Embryonic facial prominence (tissue), 1 donor: Measurements from ENCODE around the gene KIF20A.
"Not testable (repeated sequence)": the region's sequence is repeated elsewhere in the genome, so short reads cannot be mapped to it uniquely, and the experiment has no call there.

Experiments used
- DNase-seq: peaks from one replicate; pipeline ENCODE4 v3.0.0-alpha.2; 2016; ENCODE audit errors: extremely low spot score

Gene KIF20A

DNA sequence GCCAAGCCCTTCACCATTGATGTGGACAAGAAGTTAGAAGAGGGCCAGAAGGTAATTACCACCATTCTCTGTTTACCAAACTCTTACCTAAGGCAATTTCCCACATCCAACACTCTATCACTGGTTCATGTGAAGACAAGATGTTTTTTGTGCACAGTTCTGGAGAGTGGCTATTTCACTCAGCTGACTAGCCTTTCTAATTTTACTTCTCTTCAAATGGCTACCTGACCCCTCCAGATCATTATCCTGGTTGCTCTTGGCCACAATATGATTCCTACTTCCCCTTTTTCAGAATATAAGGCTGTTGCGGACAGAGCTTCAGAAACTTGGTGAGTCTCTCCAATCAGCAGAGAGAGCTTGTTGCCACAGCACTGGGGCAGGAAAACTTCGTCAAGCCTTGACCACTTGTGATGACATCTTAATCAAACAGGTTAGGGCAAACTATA, 7.1 kb downstream of the KIF20A start:
- no peak for DNase-seq

DNA sequence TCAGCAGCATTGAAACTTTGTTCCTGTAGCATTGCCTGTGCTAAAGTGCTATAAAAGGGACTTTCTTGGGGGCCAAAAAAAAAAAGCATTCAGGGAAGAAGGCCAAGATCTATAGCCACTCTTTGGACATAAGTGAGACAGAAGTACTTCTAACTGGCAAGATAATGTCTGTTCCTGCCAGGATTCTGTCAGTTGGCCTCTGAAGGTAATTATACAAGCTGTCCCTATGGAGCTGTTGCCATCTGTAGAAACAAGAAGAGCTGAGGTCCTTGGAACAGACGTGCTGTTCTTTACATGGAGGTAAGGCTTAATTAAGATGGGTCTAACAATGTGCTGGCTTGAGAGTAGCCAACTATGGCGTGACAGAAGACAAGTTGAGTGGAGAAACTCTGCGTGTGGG, 9.7 kb downstream of the KIF20A start:
- DNase-seq, result no peak

DNA sequence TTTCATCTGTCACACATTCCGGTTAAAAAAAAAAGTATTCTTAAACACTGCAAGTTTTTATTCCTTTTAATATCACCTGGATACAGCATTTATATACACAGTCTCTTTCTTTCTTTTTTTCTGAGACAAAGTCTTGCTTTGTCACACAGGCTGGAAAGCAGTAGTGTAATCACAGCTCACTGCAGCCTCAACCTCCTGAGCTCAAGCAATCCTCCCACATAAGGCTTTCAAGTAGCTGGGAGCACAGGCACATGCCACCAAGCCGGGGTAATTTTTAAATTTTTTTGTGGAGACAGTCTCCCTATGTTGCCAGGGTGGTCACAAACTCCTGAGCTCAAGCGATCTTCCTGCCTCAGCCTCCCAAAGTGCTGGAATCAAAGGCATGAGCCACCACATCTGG, 13.9 kb downstream of the KIF20A start:
- DNase-seq, result no peak

DNA sequence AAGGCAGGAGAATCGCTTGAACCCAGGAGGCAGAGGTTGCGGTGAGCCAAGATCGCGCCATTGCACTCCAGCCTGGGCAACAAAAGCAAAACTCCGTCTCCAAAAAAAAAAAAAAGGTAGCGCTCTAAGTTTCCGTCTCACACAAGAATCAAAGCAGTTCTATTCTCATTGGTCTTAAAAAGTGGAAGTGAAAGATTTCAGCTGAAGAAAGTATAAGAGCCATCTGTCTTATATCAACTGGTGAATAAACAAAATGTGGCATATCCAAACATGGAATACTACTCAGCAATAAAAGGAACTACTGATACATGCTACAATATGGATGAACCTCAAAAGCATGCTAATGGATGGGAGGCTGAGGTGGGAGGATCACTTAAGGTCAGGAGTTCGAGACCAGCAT, 14.9 kb downstream of the KIF20A start:
- not testable (repeated sequence) for DNase-seq

DNA sequence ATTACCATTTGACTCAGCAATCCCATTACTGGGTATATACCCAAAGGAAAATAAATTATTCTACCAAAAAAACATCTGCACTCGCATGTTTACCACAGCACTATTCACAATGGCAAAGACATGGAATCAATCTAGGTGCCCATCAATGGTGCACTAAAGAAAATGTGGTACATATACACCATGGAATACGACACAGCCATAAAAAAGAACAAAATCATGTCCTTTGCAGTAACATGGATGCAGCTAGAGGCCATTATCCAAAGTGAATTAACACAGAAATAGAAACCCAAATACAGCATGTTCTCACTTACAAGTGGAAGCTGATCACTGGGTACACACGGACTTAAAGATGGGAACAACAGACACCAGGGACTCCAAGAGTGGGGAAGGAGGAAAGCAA, 32.1 kb downstream of the KIF20A start:
- no peak for DNase-seq

DNA sequence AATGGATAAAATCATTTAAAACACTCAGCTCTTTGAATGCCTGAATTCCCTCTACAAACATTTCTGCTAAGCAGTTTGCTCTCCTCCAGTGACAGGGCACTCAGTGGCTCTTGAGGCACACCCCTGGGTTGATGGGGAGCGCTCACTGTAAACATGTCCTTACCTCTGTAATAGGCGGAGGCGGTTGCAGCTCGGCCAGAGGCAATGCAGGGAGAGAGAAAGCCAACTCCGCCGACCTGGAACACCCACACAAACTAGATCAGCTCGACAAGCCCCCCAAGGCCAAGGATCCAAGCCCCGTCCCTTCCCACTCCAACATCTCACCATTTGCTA, 33.9 kb downstream of the KIF20A start:
- DNase-seq, result no peak

DNA sequence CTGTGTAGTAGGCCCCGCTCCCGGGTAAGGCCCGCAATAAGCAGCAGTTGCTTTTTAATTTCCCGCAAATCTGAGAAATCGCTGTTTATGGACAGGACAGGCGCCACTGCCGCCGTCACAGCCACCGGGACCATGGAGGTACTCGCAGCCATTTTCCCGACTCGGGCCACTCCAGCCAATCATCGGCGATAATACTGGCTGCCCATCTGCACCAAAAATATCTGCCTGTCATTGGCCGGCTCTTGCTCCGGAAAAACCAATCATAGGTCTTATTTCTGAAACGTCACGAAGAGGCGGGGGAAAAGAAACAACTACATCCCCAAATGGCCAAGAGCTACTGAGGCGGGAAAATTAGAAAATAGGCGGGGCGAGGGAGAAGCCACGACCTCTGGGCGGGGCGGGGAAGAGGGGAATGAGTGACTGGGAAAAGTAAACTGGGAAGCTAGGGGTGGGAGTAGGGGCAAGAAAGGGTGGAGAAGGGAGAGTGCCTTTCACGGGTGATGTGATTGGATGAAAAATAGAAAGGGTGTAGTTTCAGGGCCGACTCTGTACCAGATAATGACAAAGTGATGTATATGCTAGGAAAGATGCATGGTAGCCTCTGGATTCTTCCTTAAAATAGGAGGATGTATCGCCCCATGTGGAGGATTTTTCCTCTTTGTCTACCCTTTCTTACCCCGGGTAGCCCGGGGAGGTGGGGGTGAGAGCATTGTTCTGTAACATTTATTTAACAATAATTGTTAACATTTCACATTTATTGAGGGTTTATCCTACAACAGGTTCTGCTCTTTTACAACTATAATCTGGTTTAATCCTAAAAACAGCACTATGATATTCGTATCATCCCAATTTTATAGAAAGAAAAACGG, 34.5 kb downstream of the KIF20A start, which contains the start of gene CDC23:
Gene CDC23, minus strand, starts transcription at position 163 of the 869 bp plus-strand sequence. Its CDS starts 11 bp downstream, at position 152.
- DNase-seq, result peak; percentile 93

DNA sequence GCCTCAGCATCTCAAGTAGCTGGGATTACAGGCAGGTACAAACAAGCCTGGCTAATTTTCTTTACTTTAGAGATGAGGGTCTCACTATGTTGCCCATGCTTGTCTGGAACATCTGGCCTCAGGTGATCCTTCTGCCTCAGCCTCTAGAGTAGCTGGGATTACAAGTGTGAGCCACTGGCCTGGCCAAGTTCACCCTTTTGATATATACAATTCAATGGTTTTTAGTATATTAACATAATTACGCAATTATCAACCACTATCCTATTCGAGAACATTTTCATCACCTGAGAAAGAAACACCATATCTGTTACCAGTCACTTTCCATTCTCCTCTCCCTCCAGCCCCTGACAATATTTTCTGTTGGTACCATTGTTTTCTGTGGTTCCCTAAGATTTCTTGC, 37.9 kb downstream of the KIF20A start:
- no peak for DNase-seq

DNA sequence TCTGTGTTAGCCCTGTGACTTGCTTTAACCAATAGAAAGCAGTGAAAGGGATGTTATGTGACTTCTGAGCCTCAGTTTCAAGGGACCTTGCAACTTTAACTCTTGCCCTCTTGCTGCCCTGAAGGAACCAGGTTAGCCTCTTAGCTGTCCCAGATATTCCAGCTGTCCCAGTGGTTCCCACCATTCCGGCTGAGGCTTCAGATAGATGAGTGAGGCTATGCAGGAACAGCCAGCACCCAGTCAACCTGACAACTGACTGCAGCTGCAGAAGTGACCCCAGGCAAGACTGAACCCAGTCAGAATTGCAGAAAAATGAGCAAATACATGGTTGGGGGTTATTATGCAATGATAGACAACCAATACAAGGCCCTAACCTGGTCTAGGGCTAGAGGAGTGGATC, 44.6 kb downstream of the KIF20A start:
- DNase-seq, result no peak

DNA sequence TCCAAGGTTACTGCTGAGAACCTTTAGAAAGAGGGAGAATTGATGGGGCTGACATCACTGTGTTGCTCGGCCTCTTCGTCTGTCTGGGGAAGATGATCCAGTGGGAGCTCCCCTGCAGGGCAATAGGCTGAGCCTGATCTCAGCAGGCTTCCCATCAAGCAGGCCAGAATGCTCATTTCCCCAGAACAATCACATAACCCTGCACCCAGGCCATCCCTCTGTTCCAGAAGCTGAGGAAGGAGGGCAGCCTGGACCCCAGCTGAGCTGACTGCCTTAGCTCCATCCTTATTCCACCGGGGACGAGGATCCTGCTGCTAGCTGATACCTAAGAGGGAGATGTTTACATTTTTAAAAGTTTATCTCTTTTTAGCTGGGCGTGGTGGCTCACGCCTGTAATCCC, 45.8 kb downstream of the KIF20A start:
- DNase-seq, result no peak

DNA sequence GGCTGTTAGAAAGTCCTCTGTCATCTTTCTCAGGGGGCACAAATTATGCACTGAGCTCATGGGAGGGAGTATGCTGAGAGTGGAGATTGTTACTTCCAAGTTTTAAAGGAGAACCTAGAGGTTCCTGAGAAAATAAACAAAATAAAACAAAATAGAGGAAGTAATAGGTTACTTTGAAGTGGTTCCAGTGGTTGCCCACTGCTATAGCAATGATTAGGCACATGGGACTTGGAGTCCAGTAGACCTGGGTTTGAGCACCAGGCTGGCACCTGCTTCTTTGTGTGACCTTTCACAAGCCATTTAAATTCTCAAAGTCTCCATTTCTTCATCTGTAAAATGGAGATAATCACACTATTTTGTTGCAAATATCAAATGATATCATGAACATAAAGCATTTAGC, 48.0 kb downstream of the KIF20A start:
- no peak for DNase-seq

DNA sequence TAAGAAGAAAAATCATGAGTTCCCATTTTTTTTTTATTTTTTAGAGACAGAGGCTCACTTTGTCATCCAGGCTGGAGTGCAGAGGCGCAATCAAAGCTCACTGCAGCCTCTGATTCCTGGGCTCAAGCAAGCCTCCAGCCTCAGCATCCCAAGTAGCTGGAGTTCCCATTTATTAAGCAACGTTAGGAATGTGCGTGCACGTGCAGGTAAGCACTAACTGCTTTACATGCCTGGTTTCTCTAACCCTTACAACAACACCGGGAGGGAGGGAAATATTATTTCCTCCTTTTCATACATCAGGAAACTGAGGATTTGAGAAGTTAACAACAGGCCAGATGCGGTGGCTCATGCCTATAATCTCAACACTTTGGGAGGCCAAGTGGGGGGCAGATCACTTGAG, 50.5 kb downstream of the KIF20A start:
- no peak for DNase-seq

DNA sequence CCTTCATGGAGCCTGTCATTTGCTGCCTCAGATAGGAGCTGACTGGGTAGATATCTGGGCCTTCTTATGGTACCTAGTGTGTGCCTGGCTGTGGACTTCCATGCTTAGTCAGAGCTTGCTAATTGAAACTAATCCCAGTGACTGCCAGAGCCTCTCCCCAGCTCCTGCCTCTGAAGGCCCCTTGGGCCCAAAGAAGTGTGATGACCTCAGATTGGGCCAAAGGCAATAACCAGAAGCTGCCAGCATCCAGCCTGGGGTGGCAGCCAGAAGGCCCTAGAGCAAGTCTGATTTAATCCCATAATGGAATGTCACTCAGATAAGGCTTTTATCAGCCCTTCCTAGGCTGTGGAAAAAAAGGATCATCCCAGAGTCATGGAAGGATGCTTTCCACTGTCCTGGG, 51.3 kb downstream of the KIF20A start:
- no peak for DNase-seq

DNA sequence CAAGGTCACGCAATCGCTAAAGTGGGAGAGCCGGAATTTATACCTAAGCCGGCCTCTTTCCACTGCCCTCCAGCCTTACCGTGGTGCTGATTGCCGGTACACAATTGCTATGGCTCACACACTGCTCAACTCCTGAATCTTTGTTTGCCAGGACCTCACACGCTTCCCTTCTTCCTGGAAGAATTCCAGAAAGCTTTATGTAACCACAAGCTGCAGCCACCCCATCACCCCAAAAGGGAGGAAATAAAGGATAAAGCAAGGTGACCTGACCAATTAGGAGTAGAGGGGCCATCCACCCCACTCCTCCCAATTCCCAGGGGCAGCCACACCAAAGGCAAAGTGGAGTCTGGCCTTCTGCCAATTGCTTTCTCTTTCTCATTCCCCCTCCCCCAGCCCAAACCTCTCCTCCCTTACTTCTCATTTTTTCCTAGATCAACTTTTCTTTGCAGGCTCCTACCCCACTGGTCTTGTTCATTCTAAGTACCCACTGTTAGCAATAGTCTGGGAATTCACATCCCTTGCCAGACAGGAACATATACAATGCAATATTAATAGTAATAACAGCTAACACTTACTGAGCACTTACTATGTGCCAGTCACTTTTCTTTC, 52.2 kb downstream of the KIF20A start:
- no peak for DNase-seq

DNA sequence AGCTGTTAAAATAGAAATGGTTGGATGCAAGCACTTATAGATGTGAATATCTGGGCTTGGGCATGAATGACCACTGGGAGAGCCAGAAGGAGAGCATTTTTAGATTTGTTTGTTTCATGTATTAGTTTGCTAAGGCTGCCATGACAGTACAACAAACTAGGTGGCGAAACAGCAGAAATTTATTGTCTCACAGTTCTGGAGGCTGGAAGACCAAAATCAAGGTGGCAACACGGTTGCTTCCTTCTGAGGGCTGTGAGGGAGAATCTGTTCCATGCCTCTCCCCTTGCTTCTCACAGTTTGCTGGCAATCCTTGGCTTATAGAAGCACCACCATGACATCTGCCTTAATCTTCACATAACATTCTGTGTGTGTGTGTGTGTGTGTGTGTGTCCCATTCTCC, 54.4 kb downstream of the KIF20A start:
- no peak for DNase-seq

DNA sequence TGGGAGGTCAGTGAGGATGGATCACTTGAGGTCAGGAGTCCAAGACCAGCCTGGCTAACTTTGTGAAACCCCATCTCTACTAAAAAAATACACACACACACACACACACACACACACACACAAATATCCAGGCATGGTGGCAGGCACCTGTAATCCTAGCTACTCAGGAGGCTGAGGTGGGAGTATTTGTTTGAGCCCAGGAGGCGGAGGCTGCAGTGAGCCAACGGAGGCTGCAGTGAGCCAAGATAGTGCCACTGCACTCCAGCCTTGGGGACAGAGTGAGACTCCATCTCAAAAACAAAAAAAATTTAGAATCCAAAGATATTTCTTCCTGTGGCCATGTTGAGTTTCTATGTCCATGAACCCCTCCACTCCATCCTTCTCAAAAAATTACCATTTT, 55.7 kb downstream of the KIF20A start:
- DNase-seq, result no peak
